ENCODE data around the gene TBC1D9.
A peak's percentile ranks its signal among the peaks of the same experiment; 100 is the strongest.

The TBC1D9 gene

DNA sequence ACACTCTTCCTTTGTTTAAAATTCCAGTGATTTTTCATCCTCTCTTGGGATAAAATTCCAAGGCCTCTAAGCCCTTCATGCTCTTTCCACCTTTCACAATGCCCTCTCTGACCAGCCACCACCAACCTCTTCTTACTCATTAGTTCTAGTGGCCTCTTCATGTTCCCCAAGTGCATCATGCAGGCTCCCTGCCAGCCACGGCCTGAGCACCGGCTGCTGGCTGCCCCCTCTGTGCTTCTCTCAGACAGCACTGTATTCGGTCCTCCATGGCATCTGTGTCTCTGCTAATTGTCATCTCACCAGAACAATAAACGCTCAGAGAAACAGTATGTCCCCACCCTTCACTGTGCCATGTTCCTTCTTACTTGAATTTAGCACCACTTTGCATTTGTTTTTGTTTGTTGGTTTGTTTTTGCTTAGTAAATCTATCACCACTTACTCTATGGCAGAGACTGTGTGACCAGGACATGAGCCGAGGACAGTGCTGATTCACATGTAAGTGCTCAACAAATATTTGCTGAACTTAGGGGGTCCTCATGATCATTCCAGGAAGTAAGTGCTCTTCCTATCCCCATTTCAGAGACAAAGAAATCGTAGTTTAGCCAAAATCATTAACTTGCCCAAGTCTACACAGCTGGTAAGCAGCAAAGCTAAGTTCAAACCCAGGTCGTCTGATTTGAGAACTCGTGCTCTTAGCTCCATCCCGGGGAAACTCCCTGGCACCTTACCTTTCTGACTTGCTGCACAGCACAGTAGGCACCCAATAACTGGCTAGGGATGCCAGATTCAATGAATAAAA is 110.4 kb downstream of the TBC1D9 start:
- DNase-seq (ENCODE audit: low spot score) = no peak

DNA sequence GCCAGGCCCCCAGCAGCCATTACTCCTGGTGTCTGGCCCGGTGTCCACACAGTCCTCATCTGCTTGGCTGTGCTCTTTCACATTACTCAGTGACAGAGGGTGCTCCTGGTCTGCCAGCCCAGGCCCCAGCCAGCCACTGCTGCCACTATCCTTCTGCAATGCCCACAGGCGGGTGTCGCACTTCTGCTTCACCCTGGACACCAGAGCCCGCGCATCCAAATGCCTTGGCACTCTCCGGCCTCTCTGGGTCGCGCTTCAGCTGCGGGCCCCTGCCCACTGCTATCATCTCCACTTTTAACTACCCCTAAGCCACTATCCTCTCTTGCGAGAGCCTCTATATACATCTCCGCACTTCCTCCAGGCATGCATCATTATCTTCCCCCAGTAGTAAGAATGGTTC is 111.0 kb downstream of the TBC1D9 start:
- no peak for DNase-seq (ENCODE audit: low spot score)

- no peak for DNase-seq (ENCODE audit: low spot score)
Observed at GRCh38 chr4:140644470-140645185, 111.6 kb downstream of the TBC1D9 start.

- no peak for DNase-seq (ENCODE audit: low spot score)
Observed at GRCh38 chr4:140643571-140644055, 112.6 kb downstream of the TBC1D9 start.

GRCh38 chr4:140642674-140643437 is 113.3 kb downstream of the TBC1D9 start:
- DNase-seq (ENCODE audit: low spot score) = no peak

GRCh38 chr4:140641789-140642439 is 114.3 kb downstream of the TBC1D9 start:
- DNase-seq (ENCODE audit: low spot score) = no peak

DNA sequence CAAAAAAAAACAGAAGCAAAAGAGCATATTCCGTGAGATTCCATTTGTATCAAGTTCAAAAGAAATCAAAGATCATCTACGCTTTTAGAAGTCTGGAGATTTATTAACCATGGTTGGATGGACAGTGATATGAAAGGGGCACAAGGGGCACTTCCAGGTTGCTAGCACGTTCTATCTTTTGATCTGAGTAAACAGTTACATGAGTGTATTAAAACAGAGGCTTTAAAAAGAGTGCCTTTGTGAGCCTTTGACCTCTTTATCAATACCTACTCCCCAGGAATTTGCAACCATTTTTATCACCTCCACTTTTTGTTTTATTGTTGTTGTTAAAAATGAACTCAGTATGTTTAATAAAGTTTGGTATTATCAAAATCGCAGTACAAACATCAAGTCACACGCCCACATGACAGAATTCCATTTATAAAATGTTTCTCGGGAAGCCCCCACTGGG is 115.1 kb downstream of the TBC1D9 start:
- DNase-seq (ENCODE audit: low spot score) = no peak

GRCh38 chr4:140640150-140640748 is 115.9 kb downstream of the TBC1D9 start:
- no peak for DNase-seq (ENCODE audit: low spot score)

GRCh38 chr4:140639066-140639465 is 117.1 kb downstream of the TBC1D9 start:
- DNase-seq (ENCODE audit: low spot score) = no peak

DNA sequence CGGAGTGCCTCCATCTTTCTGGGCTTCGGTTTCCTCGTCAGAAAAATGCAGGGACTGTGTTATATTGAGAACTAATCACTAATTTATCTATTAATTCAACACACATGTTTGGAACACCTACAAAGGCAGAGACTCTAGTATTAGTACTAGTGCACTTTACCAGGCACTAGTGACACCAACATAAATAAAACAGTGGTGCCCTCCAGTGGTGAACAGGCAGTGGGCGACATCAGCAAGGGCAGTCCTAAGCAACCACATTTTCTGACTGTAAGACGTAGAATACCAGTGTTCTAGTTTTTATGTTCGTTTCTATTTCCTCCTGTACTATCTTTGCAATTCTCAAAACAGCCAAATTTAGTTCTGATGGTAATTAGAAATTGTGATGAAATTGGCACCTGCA is 118.3 kb downstream of the TBC1D9 start:
- DNase-seq (ENCODE audit: low spot score) = peak; percentile 16

GRCh38 chr4:140635606-140636005 is 120.6 kb downstream of the TBC1D9 start:
- peak; percentile 69 for DNase-seq (ENCODE audit: low spot score)

- no peak for DNase-seq (ENCODE audit: low spot score)
Observed at GRCh38 chr4:140633951-140634350, 122.2 kb downstream of the TBC1D9 start.

- DNase-seq (ENCODE audit: low spot score) = no peak
Observed at GRCh38 chr4:140633124-140633523, 123.1 kb downstream of the TBC1D9 start.

GRCh38 chr4:140630246-140630645 is 125.9 kb downstream of the TBC1D9 start:
- no peak for DNase-seq (ENCODE audit: low spot score)

GRCh38 chr4:140628016-140628415 is 128.2 kb downstream of the TBC1D9 start:
- no peak for DNase-seq (ENCODE audit: low spot score)

DNA sequence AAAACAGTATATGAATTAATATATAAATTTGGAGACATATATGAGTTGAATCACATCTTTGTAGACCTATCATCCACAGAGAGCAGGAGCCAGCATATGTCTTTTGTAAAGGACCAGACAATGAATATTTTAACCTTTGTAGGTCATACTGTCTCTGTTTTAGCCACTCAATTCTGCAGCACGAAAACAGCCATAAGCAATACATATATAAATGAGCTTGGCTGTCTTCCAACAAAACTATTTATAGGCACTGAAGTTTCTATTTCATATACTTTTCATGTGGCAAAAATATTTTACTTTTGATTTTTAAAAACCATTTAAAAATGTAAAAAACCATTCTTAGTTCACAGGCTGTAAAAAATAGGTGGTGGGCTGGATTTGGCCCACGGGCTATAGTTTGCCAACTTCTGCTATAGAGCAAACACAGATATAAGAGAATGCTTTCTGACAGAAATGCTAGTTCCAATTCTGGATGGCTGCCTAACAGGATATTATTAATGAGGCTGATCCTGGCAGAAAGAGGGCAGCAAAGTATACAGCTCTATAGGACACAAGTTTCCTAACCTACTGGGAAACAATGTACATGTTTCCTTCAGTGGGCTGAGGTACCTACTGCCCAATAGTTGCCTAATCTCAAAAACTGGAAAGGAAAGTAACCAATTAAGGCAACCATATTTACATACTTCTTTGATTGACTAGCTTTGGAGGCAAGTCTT is 129.4 kb downstream of the TBC1D9 start:
- no peak for DNase-seq (ENCODE audit: low spot score)

DNA sequence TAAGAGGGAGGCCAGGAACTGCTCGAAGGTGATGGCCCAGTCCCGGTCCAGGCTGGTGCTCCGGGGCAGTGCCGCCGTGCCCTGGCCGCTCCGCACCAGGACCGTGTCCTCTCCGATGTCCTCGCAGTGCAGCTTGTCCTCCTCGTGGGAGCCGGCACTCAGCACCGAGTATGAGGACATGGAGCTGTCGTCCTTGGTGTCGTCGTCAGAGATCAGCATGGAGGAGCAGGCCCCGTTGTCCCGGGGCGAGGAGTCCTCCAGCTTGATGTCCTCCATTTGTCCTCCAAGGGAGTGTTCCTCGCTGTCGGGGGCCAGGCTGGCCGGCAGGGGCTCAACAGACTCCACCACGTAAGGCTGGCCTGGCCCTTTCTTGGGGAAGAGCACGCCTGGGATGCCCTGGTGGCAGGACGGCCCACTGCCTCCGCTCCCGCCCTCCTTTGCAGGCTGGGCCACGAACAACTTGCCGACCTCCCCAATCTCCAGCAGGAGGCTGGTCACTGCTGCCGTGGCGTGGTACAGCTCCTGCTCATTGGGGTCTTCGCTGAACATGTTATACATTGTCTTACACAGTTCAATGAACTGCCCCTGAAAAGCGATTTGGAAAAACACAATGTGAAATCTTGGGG is 133.7 kb downstream of the TBC1D9 start:
- no peak for DNase-seq (ENCODE audit: low spot score)

DNA sequence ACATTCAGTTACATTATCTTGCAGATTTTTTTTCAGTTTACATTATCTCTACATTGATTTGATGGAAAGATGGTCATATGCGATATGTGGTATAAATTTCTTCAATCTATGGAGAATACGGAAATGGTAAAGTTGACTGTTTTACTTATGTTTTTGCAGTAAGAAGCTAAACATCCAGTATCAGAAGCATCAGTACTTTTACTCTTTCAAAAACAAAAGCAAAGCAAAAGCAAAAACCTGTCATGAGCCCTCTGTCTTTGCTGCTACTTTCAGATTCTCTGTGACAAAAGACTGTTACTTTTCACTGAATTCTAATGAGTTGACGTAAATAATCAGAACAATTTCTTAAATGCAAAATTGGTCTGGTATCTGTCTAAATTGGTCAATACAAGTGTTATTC is 135.0 kb downstream of the TBC1D9 start:
- DNase-seq (ENCODE audit: low spot score) = no peak

DNA sequence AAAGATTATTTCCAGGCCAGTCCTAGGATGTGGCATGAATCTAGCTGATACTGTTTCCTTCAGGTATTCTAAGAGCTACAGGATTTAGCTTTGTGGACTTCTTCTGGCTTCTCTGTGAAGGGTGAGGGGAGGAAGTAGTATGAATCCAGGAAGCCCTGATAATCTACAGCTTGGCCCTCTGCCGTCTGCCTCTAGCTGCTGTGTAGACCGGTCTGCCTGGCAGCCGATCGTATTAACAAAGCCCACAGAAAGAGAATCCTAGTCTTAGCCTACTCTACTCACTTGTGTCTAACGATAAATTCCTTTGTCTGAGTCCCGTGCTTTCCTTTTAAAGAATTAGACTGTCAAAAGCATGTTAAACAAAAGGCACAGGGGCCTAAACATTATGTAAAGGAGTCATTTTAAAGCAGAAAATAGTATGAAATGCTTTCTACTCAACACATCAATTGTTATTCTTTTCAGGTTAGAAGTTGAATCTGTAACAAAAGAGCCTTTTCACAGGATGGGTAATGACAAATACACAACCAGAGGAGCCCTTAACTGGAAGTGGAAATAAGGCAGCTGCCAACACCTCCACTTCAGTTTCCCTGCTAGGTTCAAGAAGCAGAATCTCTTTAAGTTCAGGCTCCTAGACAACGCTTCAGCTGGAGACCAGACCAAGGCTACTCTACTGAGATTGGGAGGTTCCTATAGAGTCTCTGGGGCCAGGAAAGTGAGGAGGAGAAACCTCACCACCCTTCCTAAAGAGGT is 138.5 kb downstream of the TBC1D9 start:
- no peak for DNase-seq (ENCODE audit: low spot score)

GRCh38 chr4:140615451-140615850 is 140.7 kb downstream of the TBC1D9 start:
- DNase-seq (ENCODE audit: low spot score) = no peak

Data from hepatic stellate cell (primary cell).